Neural cell (in vitro differentiated cells): ENCODE results near the gene FAM185A.

Source experiments
- EP300 ChIP-seq: fragments of 450-650 bp; conservative IDR thresholded peaks from 2 replicates; pipeline ENCODE4 v1.6.1; 2014; ENCODE audit warnings: antibody characterized with exemption, mild to moderate bottlenecking, moderate library complexity; ENCODE audit not compliant: poor library complexity, severe bottlenecking
- EZH2 ChIP-seq: fragments of 200-600, 300-800 bp; shearing (Covaris generic), sonication (generic); IDR thresholded peaks from 2 replicates; pipeline ENCODE4 v1.6.1; 2014; ENCODE audit warnings: antibody characterized with exemption, low read length, borderline replicate concordance, mild to moderate bottlenecking; ENCODE audit not compliant: insufficient read depth, poor library complexity, severe bottlenecking
- MXI1 ChIP-seq: fragments of 450-650 bp; conservative IDR thresholded peaks from 2 replicates; pipeline ENCODE4 v1.6.1; 2014; ENCODE audit warnings: antibody characterized with exemption, mild to moderate bottlenecking; ENCODE audit not compliant: poor library complexity, severe bottlenecking
- RAD21 ChIP-seq: fragments of 450-650 bp; conservative IDR thresholded peaks from 2 replicates; pipeline ENCODE4 v1.6.1; 2014; ENCODE audit warnings: antibody characterized with exemption, mild to moderate bottlenecking, moderate library complexity
- SMC3 ChIP-seq: fragments of 450-650 bp; conservative IDR thresholded peaks from 2 replicates; pipeline ENCODE4 v1.6.1; 2014; ENCODE audit warnings: antibody characterized with exemption, mild to moderate bottlenecking, moderate library complexity; ENCODE audit not compliant: poor library complexity
- TF ChIP-seq, protein P1 (sequence below): fragments of 450-650 bp; IDR thresholded peaks from 2 replicates; pipeline ENCODE4 v1.5.1; 2014; ENCODE audit warnings: antibody characterized with exemption, mild to moderate bottlenecking, moderate library complexity; ENCODE audit not compliant: poor library complexity, severe bottlenecking
- TF ChIP-seq, protein P2 (sequence below): IDR thresholded peaks from 2 replicates; pipeline ENCODE4 v1.6.1; 2012; ENCODE audit warnings: borderline replicate concordance

- TF ChIP-seq, protein P1, sequence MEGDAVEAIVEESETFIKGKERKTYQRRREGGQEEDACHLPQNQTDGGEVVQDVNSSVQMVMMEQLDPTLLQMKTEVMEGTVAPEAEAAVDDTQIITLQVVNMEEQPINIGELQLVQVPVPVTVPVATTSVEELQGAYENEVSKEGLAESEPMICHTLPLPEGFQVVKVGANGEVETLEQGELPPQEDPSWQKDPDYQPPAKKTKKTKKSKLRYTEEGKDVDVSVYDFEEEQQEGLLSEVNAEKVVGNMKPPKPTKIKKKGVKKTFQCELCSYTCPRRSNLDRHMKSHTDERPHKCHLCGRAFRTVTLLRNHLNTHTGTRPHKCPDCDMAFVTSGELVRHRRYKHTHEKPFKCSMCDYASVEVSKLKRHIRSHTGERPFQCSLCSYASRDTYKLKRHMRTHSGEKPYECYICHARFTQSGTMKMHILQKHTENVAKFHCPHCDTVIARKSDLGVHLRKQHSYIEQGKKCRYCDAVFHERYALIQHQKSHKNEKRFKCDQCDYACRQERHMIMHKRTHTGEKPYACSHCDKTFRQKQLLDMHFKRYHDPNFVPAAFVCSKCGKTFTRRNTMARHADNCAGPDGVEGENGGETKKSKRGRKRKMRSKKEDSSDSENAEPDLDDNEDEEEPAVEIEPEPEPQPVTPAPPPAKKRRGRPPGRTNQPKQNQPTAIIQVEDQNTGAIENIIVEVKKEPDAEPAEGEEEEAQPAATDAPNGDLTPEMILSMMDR: no peak
- no peak for TF ChIP-seq SMC3
- TF ChIP-seq MXI1: no peak
- no peak for TF ChIP-seq EP300
- TF ChIP-seq EZH2: no peak
- TF ChIP-seq RAD21: no peak
- TF ChIP-seq, protein P2, sequence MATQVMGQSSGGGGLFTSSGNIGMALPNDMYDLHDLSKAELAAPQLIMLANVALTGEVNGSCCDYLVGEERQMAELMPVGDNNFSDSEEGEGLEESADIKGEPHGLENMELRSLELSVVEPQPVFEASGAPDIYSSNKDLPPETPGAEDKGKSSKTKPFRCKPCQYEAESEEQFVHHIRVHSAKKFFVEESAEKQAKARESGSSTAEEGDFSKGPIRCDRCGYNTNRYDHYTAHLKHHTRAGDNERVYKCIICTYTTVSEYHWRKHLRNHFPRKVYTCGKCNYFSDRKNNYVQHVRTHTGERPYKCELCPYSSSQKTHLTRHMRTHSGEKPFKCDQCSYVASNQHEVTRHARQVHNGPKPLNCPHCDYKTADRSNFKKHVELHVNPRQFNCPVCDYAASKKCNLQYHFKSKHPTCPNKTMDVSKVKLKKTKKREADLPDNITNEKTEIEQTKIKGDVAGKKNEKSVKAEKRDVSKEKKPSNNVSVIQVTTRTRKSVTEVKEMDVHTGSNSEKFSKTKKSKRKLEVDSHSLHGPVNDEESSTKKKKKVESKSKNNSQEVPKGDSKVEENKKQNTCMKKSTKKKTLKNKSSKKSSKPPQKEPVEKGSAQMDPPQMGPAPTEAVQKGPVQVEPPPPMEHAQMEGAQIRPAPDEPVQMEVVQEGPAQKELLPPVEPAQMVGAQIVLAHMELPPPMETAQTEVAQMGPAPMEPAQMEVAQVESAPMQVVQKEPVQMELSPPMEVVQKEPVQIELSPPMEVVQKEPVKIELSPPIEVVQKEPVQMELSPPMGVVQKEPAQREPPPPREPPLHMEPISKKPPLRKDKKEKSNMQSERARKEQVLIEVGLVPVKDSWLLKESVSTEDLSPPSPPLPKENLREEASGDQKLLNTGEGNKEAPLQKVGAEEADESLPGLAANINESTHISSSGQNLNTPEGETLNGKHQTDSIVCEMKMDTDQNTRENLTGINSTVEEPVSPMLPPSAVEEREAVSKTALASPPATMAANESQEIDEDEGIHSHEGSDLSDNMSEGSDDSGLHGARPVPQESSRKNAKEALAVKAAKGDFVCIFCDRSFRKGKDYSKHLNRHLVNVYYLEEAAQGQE: no peak
Measured at GRCh38 chr7:102834999-102835398, 86.2 kb downstream of the FAM185A start.
